NCI-H1417 treated with DMSO at 0.1 percent for 48 hours (cell line): ENCODE measurements around the gene OR2T6.
"Not testable (repeated sequence)": the region's sequence is repeated elsewhere in the genome, so short reads cannot be mapped to it uniquely, and the experiment has no call there.

Experiments used
- DNase-seq: peaks from one replicate; lab custom pipeline; 2025; lab: John Stamatoyannopoulos, UW

OR2T6 gene

GRCh38 chr1:248433811-248434415 is 58.4 kb downstream of the OR2T6 start:
- DNase-seq = not testable (repeated sequence)

GRCh38 chr1:248434913-248435312 is 59.4 kb downstream of the OR2T6 start:
- DNase-seq = not testable (repeated sequence)

GRCh38 chr1:248436303-248436702 is 60.8 kb downstream of the OR2T6 start:
- not testable (repeated sequence) for DNase-seq

DNA sequence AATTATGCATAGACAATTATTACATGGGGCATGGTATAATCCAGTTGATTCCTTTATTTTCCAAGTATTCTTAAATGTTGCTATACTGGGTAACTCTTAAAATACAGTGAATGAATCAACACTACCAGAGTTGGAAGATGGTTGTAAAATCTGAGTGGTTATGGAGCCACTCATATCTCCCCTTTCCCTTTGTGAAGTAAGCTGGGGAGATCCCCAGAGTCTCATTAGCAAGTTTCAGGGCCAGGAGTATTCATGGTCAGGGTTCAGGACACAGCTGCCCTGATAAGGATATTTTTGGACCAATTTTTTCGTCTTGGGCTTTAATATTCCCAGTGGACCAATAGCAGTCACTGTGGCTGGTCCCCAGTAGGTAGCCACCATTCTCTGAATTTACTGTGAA is 63.1 kb downstream of the OR2T6 start:
- DNase-seq = not testable (repeated sequence)

- DNase-seq = not testable (repeated sequence)
Measured at GRCh38 chr1:248439283-248439682, 63.7 kb downstream of the OR2T6 start.
